GM19099 (cell line): ENCODE results near the gene MAP4.

Experiments
- POLR2A ChIP-seq: IDR thresholded peaks from 3 replicates; pipeline ENCODE4 v1.6.1; 2011; ENCODE audit warnings: low read depth; ENCODE audit not compliant: insufficient read length; ENCODE audit errors: extremely low read depth

MAP4 gene

DNA sequence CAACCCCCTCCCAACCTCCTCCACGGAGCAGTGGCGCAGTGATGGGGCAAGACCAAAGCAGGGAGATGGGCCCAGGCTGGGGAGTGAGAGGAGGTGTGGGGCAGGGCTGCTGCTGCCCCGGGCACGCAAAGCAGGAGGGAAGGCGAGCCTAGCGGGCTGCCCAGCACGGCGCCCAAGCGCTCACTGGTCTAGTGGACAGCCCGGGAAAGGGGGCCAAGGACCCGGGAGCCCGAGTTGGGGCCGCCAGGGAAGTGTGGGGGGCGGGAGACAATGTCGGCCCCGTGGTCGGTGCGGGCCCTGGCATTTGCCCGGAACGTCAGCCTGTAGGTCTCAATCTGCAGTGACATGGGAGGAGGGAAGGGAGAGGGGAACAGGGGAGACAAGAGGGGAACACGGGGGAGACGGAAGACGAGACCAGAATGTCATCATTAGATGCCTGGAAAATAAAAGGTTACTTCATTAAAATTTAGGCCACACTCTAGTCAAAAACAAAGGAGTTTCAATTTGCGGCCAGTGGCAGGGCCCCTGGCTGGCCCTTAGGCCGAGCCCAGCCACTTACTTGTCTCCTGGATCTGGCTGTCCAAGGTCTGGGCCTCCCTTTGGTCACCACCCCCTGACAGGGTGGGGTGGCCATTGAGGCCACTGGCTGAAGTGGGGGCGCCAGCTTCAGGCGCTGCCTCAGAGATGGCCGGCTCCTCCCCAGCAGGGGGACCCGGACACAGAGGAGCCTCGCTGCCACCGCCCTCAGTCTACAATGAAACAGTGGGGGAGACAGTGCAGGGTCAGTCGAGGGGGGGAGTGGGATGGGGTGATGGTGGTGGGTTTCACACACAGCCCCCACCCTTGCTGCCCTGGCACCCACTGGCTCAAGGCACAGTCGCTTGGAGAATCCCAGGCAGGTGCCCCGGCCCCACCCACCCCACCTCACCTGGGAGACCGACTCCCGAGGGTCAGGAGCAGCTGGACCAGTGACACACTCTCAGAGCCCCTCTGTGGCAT is 163.3 kb downstream of the MAP4 start:
- no peak for TF ChIP-seq POLR2A

- TF ChIP-seq POLR2A: no peak
These were observed 164.2 kb downstream of the MAP4 start for GRCh38 chr3:47851888-47852603.

DNA sequence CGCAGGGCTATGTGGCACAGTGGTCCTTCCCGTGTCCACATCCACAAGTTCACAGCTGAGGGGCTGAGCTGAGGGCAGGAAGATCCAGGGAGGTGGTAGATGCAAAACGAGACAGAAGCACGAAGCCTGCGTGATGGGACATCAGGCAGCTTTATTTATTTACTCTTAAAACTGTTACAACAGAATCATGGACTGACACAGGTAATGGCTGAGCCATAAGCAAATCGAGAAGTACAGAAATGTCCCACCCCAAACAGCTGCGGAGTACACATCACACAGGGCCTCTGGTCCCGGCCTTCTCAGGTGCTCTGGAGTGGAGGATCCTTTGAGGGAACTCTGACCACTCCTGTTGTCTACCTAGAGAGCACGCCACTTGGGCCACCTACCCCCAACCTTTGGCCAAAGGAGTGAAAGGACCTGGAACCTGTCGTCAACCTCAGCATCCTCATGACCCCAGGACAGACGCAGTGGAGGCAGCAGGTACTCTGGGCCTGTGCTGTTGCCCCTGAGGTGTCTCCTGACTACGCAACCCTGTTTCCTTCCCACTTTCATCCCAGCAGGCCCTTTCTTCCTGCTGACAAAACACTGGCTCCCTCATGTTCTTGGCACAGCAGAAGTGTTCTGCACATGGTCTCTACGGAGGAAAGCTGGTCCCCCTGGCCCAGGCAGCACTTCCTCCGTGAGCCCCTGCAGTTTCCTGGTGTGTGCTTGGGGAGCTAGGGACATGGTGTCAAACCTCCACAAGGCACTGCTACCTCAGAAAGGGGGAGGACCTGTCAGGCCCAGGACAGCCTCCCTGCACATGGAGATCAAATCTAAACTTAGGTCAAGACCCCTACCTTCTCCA is 165.4 kb downstream of the MAP4 start:
- TF ChIP-seq POLR2A: no peak

GRCh38 chr3:47849699-47850563 is 166.3 kb downstream of the MAP4 start:
- TF ChIP-seq POLR2A: no peak

DNA sequence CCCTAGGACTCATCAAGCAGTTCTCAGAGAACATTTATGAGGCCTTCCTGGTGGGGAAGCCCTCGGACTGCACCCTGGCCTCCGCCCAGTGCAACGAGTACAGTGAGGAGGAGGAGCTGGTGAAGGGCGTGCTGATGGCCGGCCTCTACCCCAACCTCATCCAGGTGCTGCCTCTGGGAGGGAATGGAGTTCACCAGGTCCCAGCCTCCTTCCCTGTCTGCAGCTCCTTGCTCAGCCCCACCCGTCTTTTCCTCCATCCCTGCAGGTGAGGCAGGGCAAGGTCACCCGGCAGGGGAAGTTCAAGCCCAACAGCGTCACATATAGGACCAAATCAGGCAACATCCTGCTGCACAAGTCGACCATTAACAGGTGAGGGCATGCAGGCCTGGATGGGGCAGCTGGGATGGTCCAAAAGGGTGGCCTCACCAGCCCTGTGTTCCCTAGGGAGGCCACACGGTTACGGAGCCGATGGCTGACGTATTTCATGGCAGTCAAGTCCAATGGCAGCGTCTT is 167.0 kb downstream of the MAP4 start:
- no peak for TF ChIP-seq POLR2A

DNA sequence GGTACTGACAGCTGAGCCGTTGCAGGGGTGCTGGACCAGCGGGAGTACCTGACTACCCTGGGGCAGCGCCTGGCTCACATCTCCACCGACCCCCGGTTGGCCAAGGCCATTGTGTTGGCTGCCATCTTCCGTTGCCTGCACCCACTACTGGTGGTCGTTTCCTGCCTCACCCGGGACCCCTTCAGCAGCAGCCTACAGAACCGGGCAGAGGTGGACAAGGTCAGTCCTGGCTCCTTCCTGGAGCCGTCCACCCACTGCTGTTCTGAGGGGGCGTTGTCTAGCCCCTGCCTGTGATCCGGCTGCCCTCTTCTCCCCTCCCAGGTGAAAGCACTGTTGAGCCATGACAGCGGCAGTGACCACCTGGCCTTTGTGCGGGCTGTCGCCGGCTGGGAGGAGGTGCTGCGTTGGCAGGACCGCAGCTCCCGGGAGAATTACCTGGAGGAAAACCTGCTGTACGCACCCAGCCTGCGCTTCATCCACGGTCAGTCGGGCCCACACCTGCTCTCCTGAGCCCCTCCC is 167.6 kb downstream of the MAP4 start:
- no peak for TF ChIP-seq POLR2A

- no peak for TF ChIP-seq POLR2A
These were observed 168.3 kb downstream of the MAP4 start for GRCh38 chr3:47847801-47848518.

DNA sequence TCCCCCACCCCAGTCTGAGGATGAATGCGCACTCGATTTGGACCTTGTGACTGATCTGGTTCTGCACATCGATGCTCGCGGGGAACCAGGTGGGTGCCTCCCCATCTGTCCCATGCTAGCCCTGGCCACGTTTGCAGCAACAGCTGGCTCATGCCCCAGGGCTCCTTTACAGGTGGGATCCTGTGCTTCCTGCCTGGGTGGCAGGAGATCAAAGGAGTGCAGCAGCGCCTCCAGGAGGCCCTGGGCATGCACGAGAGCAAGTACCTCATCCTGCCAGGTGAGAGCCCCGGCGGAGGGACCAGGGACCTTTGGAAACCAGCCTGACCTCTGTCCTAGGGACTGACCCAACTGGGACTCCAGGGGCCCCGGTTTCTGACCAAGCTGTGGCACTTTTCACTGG is 169.0 kb downstream of the MAP4 start:
- TF ChIP-seq POLR2A: no peak

DNA sequence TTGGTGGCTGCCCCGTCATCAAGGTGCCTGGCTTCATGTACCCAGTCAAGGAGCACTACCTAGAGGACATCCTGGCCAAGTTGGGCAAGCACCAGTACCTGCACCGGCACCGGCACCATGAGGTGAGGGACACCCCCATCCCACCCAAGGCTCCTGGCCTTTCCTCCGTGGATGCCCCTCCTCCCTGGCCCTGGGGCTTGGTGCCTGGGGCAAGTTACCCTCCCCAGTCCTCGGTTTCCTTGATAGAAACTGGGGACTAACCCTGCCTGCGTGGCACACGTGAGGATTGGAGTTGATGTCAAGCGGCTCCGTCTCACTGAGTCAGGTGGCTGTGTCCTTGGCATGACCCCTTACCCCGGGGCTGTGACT is 169.4 kb downstream of the MAP4 start:
- TF ChIP-seq POLR2A: no peak

GRCh38 chr3:47846186-47846879 is 169.9 kb downstream of the MAP4 start:
- no peak for TF ChIP-seq POLR2A

DNA sequence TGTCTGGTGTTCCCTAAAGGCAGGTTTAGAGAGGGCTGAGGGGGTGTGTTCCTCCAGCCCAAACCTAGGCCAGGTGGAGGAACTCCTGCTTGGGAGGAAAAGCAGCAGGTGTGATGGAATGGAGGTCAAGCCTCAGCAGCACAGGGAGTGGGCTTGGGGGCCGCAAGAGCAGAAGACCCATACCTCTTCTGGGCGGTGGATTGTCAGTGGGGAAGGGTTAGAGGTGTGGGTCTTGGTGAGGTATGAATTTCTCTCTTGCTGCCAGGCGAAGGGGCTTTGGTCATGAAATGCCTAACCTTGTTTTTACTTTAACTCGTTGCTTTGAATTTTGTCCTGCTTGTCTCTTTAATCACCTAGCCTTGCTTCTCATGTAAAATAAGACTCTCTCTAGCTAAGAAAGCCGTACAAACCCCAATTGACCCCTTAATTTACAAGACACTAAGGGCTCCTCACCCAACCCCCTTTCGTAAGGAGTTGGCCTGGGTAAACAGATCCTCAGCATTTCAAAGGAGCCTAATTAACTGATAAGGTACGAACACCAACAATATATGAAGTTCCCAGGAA is 174.3 kb downstream of the MAP4 start:
- no peak for TF ChIP-seq POLR2A

- TF ChIP-seq POLR2A: no peak
These were observed 177.7 kb downstream of the MAP4 start for GRCh38 chr3:47838503-47838902.
